GM21717 (cell line): ENCODE measurements around the gene ZC3H12D.

Source experiments
- ATAC-seq: cut with Tn5 transposase; IDR thresholded peaks from one replicate; pipeline ENCODE4 v1.9.1; 2021; ENCODE audit warnings: mild to moderate bottlenecking, moderate library complexity; ENCODE audit not compliant: unreplicated experiment

ZC3H12D gene

GRCh38 chr6:149421132-149421531 is 63.7 kb downstream of the ZC3H12D start:
- no peak for ATAC-seq

GRCh38 chr6:149419696-149420404 is 65.0 kb downstream of the ZC3H12D start:
- ATAC-seq: no peak

- ATAC-seq: no peak
These were observed 70.0 kb downstream of the ZC3H12D start for GRCh38 chr6:149414821-149415220.

- no peak for ATAC-seq
These were observed 70.8 kb downstream of the ZC3H12D start for GRCh38 chr6:149414009-149414408.

- ATAC-seq: no peak
These were observed 74.3 kb downstream of the ZC3H12D start for GRCh38 chr6:149410557-149410956.

GRCh38 chr6:149409617-149410016 is 75.2 kb downstream of the ZC3H12D start:
- no peak for ATAC-seq

- no peak for ATAC-seq
These were observed 78.7 kb downstream of the ZC3H12D start for GRCh38 chr6:149405823-149406765.

- no peak for ATAC-seq
These were observed 81.3 kb downstream of the ZC3H12D start for GRCh38 chr6:149403534-149403933.

GRCh38 chr6:149400050-149400449 is 84.8 kb downstream of the ZC3H12D start, which contains the start of gene SUMO4:
TSS of gene SUMO4 (plus strand) at chr6:149400262. CDS start at chr6:149400392, 130 bp downstream.
- no peak for ATAC-seq

GRCh38 chr6:149397384-149397783 is 87.4 kb downstream of the ZC3H12D start:
- ATAC-seq: no peak
